ENCODE data around the gene TNF. TPM values are rescaled to one million over a fixed set of nuclear protein-coding genes. Genes with fewer than 3 reads are reported as not detected.
A peak's percentile ranks its signal among the peaks of the same experiment; 100 is the strongest.

Gene TNF
- total and polyA plus RNA-seq, 2 of the 13 experiments (the other 11 are each of a cell fraction or from before 2014, with no cell fraction given): not detected

DNA sequence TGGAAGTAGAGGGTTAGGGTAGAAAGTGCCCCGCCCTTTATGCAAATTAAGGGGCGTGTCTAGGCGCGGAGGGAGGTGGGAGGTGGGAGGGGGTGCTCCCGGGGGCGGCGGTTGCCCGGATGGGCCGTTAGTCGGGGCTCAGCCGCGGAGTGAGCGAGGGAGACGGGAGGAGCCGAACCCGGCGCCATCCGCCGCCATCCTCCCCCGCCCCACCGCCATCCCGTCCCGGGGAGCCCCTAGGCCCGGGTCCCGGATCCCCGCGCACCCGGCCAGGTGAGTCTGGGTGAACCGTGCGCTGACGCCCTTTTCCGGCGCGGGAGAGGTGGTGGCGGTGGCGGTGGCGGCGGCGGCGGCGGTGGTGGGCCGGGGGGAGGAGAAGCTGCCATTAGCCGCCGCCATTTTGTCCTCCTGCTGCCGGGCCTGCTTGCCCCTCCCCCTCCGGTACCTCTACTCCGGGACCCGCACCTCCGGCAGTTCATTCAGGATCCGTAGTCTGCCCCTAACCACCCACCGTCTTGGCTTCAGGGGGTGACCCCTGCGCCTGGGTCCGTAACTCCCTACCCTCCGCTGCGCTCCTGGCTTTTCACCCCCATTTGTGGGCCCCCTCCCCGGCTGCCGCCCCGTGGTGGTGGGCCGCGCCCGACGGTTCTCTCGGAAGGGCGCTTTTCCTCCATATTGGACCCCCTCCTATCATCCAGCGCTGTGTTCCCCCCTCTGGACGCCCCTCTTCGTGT, 45.4 kb downstream of the TNF start, which contains the start of gene PRRC2A (continued):
- TF ChIP-seq, protein P1, sequence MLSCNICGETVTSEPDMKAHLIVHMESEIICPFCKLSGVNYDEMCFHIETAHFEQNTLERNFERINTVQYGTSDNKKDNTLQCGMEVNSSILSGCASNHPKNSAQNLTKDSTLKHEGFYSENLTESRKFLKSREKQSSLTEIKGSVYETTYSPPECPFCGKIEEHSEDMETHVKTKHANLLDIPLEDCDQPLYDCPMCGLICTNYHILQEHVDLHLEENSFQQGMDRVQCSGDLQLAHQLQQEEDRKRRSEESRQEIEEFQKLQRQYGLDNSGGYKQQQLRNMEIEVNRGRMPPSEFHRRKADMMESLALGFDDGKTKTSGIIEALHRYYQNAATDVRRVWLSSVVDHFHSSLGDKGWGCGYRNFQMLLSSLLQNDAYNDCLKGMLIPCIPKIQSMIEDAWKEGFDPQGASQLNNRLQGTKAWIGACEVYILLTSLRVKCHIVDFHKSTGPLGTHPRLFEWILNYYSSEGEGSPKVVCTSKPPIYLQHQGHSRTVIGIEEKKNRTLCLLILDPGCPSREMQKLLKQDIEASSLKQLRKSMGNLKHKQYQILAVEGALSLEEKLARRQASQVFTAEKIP (CRISPR knock-in tag; IDR thresholded peaks at IDR 0.05; ENCODE audit: borderline replicate concordance): no peak
- TF ChIP-seq EZH2 (conservative IDR thresholded peaks at IDR 0.05; ENCODE audit: low read depth, low read length): no peak
- TF ChIP-seq CREM (IDR thresholded peaks at IDR 0.05): no peak
- no peak for TF ChIP-seq CREM (CRISPR knock-in tag; IDR thresholded peaks at IDR 0.05)
- no peak; the same call in 1 of the 2 replicates for TF ChIP-seq ZNF879 (CRISPR knock-in tag; IDR thresholded peaks at IDR 0.05)
- TF ChIP-seq ZFP37 (CRISPR knock-in tag; IDR thresholded peaks at IDR 0.05; ENCODE audit: borderline replicate concordance): no peak
- no peak; the same call in 1 of the 2 replicates for TF ChIP-seq IRF9 (CRISPR knock-in tag; IDR thresholded peaks at IDR 0.05; ENCODE audit: borderline replicate concordance)
- peak; percentile 88 for TF ChIP-seq DMAP1 (CRISPR knock-in tag; IDR thresholded peaks at IDR 0.05)
- peak; percentile 70; the same call in 1 of the 2 replicates for TF ChIP-seq ZNF33B (CRISPR knock-in tag; IDR thresholded peaks at IDR 0.05)
- TF ChIP-seq CC2D1A (CRISPR knock-in tag; IDR thresholded peaks at IDR 0.05): no peak
- TF ChIP-seq ZSCAN21 (CRISPR knock-in tag; IDR thresholded peaks at IDR 0.05; ENCODE audit: borderline replicate concordance): no peak; the same call in 1 of the 2 replicates
- TF ChIP-seq, protein P2, sequence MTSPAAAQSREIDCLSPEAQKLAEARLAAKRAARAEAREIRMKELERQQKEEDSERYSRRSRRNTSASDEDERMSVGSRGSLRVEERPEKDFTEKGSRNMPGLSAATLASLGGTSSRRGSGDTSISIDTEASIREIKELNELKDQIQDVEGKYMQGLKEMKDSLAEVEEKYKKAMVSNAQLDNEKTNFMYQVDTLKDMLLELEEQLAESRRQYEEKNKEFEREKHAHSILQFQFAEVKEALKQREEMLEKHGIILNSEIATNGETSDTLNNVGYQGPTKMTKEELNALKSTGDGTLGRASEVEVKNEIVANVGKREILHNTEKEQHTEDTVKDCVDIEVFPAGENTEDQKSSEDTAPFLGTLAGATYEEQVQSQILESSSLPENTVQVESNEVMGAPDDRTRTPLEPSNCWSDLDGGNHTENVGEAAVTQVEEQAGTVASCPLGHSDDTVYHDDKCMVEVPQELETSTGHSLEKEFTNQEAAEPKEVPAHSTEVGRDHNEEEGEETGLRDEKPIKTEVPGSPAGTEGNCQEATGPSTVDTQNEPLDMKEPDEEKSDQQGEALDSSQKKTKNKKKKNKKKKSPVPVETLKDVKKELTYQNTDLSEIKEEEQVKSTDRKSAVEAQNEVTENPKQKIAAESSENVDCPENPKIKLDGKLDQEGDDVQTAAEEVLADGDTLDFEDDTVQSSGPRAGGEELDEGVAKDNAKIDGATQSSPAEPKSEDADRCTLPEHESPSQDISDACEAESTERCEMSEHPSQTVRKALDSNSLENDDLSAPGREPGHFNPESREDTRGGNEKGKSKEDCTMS (CRISPR knock-in tag; conservative IDR thresholded peaks at IDR 0.05): no peak
- TF ChIP-seq ZNF619 (CRISPR knock-in tag; IDR thresholded peaks at IDR 0.05): no peak; the same call in 1 of the 2 replicates
- TF ChIP-seq, protein P3, sequence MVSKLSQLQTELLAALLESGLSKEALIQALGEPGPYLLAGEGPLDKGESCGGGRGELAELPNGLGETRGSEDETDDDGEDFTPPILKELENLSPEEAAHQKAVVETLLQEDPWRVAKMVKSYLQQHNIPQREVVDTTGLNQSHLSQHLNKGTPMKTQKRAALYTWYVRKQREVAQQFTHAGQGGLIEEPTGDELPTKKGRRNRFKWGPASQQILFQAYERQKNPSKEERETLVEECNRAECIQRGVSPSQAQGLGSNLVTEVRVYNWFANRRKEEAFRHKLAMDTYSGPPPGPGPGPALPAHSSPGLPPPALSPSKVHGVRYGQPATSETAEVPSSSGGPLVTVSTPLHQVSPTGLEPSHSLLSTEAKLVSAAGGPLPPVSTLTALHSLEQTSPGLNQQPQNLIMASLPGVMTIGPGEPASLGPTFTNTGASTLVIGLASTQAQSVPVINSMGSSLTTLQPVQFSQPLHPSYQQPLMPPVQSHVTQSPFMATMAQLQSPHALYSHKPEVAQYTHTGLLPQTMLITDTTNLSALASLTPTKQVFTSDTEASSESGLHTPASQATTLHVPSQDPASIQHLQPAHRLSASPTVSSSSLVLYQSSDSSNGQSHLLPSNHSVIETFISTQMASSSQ (IDR thresholded peaks at IDR 0.05; ENCODE audit: low read depth): no peak; the same call in 1 of the 2 replicates
- TF ChIP-seq, protein P3 (CRISPR knock-in tag; IDR thresholded peaks at IDR 0.05; ENCODE audit: borderline replicate concordance): no peak; the same call in 1 of the 2 replicates
- TF ChIP-seq, protein P4, sequence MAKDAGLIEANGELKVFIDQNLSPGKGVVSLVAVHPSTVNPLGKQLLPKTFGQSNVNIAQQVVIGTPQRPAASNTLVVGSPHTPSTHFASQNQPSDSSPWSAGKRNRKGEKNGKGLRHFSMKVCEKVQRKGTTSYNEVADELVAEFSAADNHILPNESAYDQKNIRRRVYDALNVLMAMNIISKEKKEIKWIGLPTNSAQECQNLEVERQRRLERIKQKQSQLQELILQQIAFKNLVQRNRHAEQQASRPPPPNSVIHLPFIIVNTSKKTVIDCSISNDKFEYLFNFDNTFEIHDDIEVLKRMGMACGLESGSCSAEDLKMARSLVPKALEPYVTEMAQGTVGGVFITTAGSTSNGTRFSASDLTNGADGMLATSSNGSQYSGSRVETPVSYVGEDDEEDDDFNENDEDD (CRISPR knock-in tag; IDR thresholded peaks at IDR 0.05; ENCODE audit: borderline replicate concordance): 0 out of 2 replicates have a peak, but pooled peaks have one; percentile 16
- TF ChIP-seq GATA4 (IDR thresholded peaks at IDR 0.05; ENCODE audit: borderline replicate concordance, low read depth): no peak
- TF ChIP-seq CENPT (CRISPR knock-in tag; IDR thresholded peaks at IDR 0.05; ENCODE audit: low read depth): no peak
